Vagina (tissue), 2 donors: Measurements from ENCODE around the gene RNF113B.

ENCODE experiments used
- CTCF ChIP-seq, 3 experiments: fragments of 450-650 bp in 2 of 3; fragments of 200-600 bp in 1 of 3; sonication (generic) in 1 of 3; IDR thresholded peaks; one replicate each; pipeline ENCODE4 v1.5.1; 2017 to 2019; ENCODE audit warnings: antibody characterized with exemption in 3 of 3, mild to moderate bottlenecking in 2 of 3, moderate library complexity in 2 of 3
- POLR2A ChIP-seq, 2 donors: fragments of 450-650 bp; IDR thresholded peaks; one replicate each; pipeline ENCODE4 v1.6.1; 2017; ENCODE audit warnings: antibody characterized with exemption in 2 of 2, mild to moderate bottlenecking in 2 of 2, moderate library complexity in 2 of 2

- no peak for TF ChIP-seq POLR2A (IDR thresholded peaks at IDR 0.05)
- TF ChIP-seq CTCF (IDR thresholded peaks at IDR 0.05), result no peak
Observed at GRCh38 chr13:98200211-98200878, 23.3 kb upstream of the RNF113B start.
